Uterus (tissue), 4 donors: ENCODE results near the gene ESYT1. TPM values are rescaled to one million over a fixed set of nuclear protein-coding genes. Genes with fewer than 3 reads are reported as not detected.

ENCODE experiments used
- DNase-seq, 2 donors: peaks; one replicate each; pipeline ENCODE4 v3.0.0-alpha.2; 2019 to 2020
- H3K27ac ChIP-seq, 2 donors: fragments of 200-600 bp; sonication (generic); 1 replicate in 1 of 2; 2 replicates in 1 of 2; pipeline ENCODE4 v1.5.1; 2016 to 2018
- H3K27me3 ChIP-seq, 2 donors: fragments of 200-600 bp; sonication (generic); one replicate each; pipeline ENCODE4 v1.5.1; 2018 to 2019; ENCODE audit warnings: control low read depth in 1 of 2
- H3K36me3 ChIP-seq, 2 donors: fragments of 200-600 bp; sonication (generic); one replicate each; pipeline ENCODE4 v1.5.1; 2019; ENCODE audit warnings: control low read depth in 1 of 2
- H3K4me1 ChIP-seq, 2 donors: fragments of 200-600 bp; sonication (generic); one replicate each; pipeline ENCODE4 v1.5.1; 2018 to 2019; ENCODE audit warnings: control low read depth in 1 of 2
- H3K4me3 ChIP-seq, 2 donors: fragments of 200-600 bp; sonication (generic); 1 replicate in 1 of 2; 2 replicates in 1 of 2; pipeline ENCODE4 v1.5.1; 2018 to 2019; ENCODE audit warnings: mild to moderate bottlenecking in 1 of 2
- H3K9me3 ChIP-seq, 2 donors: fragments of 200-600 bp; sonication (generic); one replicate each; pipeline ENCODE4 v1.5.1; 2019; ENCODE audit warnings: control low read depth in 1 of 2
- POLR2A ChIP-seq, 2 donors: fragments of 450-650 bp; IDR thresholded peaks; one replicate each; pipeline ENCODE4 v1.6.1; 2016; ENCODE audit warnings: antibody characterized with exemption in 2 of 2, mild to moderate bottlenecking in 1 of 2, moderate library complexity in 1 of 2
- intact Hi-C: fragments of 100-400 bp; cut with DNase I; formaldehyde crosslinking; loops from one replicate; pipeline ENCODE4 v1.15.1; 2023; ENCODE audit warnings: low total_unique reads
- total RNA-seq, 4 donors: library from RNA; depleted of rRNA in 3 of 4; stranded (reverse); fragments of >200 nt in 3 of 4; gene quantifications; one replicate each; pipeline versions ENCODE4 v1.1.0 to v1.2.4, GENCODE V29; 2014 to 2023
- TF ChIP-seq, protein P1 (sequence below), 4 experiments: fragments of 200-600 bp in 2 of 4; fragments of 450-650 bp in 2 of 4; sonication (generic) in 2 of 4; IDR thresholded peaks; one replicate each; pipeline ENCODE4 v1.5.1; 2016 to 2019; ENCODE audit warnings: antibody characterized with exemption in 4 of 4, mild to moderate bottlenecking in 2 of 4, moderate library complexity in 1 of 4
- donor health status: DM: yes; HTN: yes; CAD: no.

Gene ESYT1
- total RNA-seq, 4 donors from 2014 or later, result 98.4 to 203 (median 134) TPM

DNA sequence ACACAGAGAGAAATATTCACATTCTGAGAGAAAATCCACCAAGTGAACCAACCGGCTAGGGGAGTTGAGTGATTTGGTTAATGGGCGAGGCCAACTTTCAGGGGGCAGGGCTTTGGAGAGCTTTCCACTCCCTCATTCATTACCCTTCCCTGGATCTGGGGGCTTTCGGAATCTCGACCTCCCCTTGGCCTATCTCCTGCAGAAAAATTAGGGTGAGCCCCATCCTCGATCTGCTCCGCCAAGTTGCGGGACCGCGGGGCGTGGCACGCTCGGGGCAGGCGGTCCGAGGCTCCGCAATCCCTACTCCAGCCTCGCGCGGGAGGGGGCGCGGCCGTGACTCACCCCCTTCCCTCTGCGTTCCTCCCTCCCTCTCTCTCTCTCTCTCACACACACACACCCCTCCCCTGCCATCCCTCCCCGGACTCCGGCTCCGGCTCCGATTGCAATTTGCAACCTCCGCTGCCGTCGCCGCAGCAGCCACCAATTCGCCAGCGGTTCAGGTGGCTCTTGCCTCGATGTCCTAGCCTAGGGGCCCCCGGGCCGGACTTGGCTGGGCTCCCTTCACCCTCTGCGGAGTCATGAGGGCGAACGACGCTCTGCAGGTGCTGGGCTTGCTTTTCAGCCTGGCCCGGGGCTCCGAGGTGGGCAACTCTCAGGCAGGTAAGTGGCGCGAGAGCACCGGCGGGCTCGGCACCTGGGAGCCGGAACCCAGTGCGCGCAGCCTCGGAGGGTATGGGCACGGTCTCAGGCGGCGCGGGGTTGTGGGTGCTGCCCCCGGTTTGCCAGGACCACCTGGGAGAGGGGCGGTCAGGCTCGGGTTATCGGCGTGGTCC lies 48.1 kb upstream of the ESYT1 start, which contains the start of gene ERBB3:
Gene ERBB3, plus strand, starts transcription at position 443 of the 833 bp plus-strand sequence. Its CDS starts 136 bp downstream, at position 579.
- intact Hi-C loops, result no loop called here
- DNase-seq, result peak; percentile 76 to 77
- TF ChIP-seq, protein P1, sequence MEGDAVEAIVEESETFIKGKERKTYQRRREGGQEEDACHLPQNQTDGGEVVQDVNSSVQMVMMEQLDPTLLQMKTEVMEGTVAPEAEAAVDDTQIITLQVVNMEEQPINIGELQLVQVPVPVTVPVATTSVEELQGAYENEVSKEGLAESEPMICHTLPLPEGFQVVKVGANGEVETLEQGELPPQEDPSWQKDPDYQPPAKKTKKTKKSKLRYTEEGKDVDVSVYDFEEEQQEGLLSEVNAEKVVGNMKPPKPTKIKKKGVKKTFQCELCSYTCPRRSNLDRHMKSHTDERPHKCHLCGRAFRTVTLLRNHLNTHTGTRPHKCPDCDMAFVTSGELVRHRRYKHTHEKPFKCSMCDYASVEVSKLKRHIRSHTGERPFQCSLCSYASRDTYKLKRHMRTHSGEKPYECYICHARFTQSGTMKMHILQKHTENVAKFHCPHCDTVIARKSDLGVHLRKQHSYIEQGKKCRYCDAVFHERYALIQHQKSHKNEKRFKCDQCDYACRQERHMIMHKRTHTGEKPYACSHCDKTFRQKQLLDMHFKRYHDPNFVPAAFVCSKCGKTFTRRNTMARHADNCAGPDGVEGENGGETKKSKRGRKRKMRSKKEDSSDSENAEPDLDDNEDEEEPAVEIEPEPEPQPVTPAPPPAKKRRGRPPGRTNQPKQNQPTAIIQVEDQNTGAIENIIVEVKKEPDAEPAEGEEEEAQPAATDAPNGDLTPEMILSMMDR (IDR thresholded peaks at IDR 0.05), result peak in 1 of 4 experiments; percentile 47
- TF ChIP-seq POLR2A (IDR thresholded peaks at IDR 0.05), result peak in 1 of 2 donors; percentile 33
- Histone ChIP-seq H3K9me3 (no peaks in the 10 kb centered on the region), H3K27me3 (no peaks in the 10 kb centered on the region), H3K4me1 (peaks cover 0 to 4% of the 10 kb centered on the region in 2 donors), H3K4me3 (peak within 1 kb of the TSS; percentile 45 to 46), H3K27ac (peak within 1 kb of the TSS; percentile 73 to 81), H3K36me3 (no peaks in the 10 kb centered on the region)

DNA sequence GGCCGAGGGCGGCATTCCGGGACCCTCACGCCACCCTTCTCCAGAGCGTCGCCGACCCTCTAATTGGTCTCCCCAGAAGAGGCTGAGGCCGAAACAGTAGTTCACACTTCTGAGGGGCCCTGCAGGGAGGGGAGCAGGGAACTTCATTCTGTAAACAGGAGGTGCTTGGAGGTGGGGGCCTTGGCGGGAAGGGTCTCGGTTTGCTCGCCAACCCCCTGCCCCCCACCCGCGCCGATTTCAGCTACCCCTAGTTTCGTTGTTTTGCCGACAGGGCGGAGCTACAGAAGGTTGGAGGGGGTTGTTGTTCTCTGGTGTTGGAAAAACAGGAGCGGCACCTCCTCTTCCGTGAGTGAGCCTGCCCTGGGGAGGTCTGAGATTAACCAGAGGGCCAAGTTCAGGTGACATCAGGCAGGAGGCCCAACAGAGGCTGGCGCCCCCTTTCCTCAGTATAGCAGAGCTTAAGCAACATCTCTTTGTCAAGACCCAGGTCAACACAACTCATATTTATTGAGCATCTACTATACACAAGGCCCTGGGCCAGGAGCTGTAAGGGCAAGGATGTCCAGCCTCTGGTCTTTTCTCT lies 47.4 kb upstream of the ESYT1 start:
- peak overlapping the region; percentile 45 to 46 for H3K4me3 ChIP-seq
- peak overlapping the region in 1 of 2 donors; percentile 49 for H3K27ac ChIP-seq
- no peaks in the 10 kb centered on the region for H3K9me3 ChIP-seq
- no peak for TF ChIP-seq POLR2A (IDR thresholded peaks at IDR 0.05)
- TF ChIP-seq, protein P1 (IDR thresholded peaks at IDR 0.05), result no peak
- DNase-seq, result no peak
- peaks cover 0 to 4% of the 10 kb centered on the region in 2 donors for H3K4me1 ChIP-seq
- no peaks in the 10 kb centered on the region for H3K27me3 ChIP-seq
- no peaks in the 10 kb centered on the region for H3K36me3 ChIP-seq
- intact Hi-C loops, result no loop called here

- TF ChIP-seq POLR2A (IDR thresholded peaks at IDR 0.05), result no peak
- TF ChIP-seq, protein P1 (IDR thresholded peaks at IDR 0.05), result no peak
- Histone ChIP-seq H3K27ac (no peak overlapping the region), H3K9me3 (no peaks in the 10 kb centered on the region), H3K36me3 (no peaks in the 10 kb centered on the region), H3K4me3 (no peak overlapping the region), H3K4me1 (peaks cover 0 to 4% of the 10 kb centered on the region in 2 donors), H3K27me3 (no peaks in the 10 kb centered on the region)
- intact Hi-C loops, result no loop called here
- no peak for DNase-seq
These were observed 46.4 kb upstream of the ESYT1 start for GRCh38 chr12:56081393-56082347.

DNA sequence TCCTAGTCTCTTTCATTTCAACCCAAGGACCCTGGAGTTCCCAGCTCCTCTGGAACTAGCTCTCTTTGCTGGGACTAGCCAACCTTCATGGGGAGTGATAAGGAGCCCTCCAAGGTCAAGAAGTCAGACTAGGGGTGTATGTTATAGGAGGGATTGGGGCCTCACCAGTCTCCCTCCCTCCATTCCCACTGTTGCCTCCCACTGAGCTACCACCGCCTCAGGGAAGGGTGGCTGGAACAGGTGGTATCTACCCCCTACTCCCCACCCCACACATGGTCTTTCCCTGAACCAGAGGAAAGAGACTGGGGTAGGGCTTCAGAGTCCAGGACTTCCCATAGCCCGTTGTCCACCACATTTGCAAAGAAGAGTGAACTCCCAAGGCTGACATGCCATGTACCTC lies 45.7 kb upstream of the ESYT1 start:
- H3K36me3 ChIP-seq, result no peaks in the 10 kb centered on the region
- no peak for TF ChIP-seq POLR2A (IDR thresholded peaks at IDR 0.05)
- TF ChIP-seq, protein P1 (IDR thresholded peaks at IDR 0.05), result no peak
- no peak for DNase-seq
- H3K4me1 ChIP-seq, result peaks cover 0 to 4% of the 10 kb centered on the region in 2 donors
- H3K27me3 ChIP-seq, result no peaks in the 10 kb centered on the region
- intact Hi-C loops, result no loop called here
- no peak overlapping the region for H3K27ac ChIP-seq
- no peak overlapping the region for H3K4me3 ChIP-seq
- H3K9me3 ChIP-seq, result no peaks in the 10 kb centered on the region
